ENCODE results near the gene SLC15A3.

GRCh38 chr11:60924906-60925853 is 26.8 kb downstream of the SLC15A3 start:
- TF ChIP-seq, protein P1, sequence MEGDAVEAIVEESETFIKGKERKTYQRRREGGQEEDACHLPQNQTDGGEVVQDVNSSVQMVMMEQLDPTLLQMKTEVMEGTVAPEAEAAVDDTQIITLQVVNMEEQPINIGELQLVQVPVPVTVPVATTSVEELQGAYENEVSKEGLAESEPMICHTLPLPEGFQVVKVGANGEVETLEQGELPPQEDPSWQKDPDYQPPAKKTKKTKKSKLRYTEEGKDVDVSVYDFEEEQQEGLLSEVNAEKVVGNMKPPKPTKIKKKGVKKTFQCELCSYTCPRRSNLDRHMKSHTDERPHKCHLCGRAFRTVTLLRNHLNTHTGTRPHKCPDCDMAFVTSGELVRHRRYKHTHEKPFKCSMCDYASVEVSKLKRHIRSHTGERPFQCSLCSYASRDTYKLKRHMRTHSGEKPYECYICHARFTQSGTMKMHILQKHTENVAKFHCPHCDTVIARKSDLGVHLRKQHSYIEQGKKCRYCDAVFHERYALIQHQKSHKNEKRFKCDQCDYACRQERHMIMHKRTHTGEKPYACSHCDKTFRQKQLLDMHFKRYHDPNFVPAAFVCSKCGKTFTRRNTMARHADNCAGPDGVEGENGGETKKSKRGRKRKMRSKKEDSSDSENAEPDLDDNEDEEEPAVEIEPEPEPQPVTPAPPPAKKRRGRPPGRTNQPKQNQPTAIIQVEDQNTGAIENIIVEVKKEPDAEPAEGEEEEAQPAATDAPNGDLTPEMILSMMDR (IDR thresholded peaks at IDR 0.05; ENCODE audit: low read depth, low read length, poor library complexity, severe bottlenecking), result no peak
- TF ChIP-seq EZH2phosphoT487 (IDR thresholded peaks at IDR 0.05; ENCODE audit: borderline replicate concordance, low read length), result no peak

Measured in DOHH2 (cell line).